Neural crest cell (in vitro differentiated cells): Measurements from ENCODE around the gene PTPN6. TPM values are rescaled to one million over a fixed set of nuclear protein-coding genes. Genes with fewer than 3 reads are reported as not detected.

Experiments used
- DNase-seq: peaks from one replicate; pipeline ENCODE4 v3.0.0; 2021; ENCODE audit warnings: low read depth, mixed read lengths, low spot score
- H3K27ac Mint-ChIP-seq: one replicate; pipeline ENCODE4 v1.8.0; 2021; ENCODE audit warnings: mild to moderate bottlenecking, mixed read lengths; ENCODE audit not compliant: unreplicated experiment
- H3K27me3 Mint-ChIP-seq: 2 replicates; pipeline ENCODE4 v1.8.0; 2021; ENCODE audit warnings: low read depth, mild to moderate bottlenecking, mixed read lengths
- H3K36me3 Mint-ChIP-seq: 2 replicates; pipeline ENCODE4 v1.8.0; 2021; ENCODE audit warnings: low read depth, mild to moderate bottlenecking, mixed read lengths
- H3K4me1 Mint-ChIP-seq: 2 replicates; pipeline ENCODE4 v1.8.0; 2021; ENCODE audit warnings: mixed read lengths
- H3K4me3 Mint-ChIP-seq: one replicate; pipeline ENCODE4 v1.8.0; 2021; ENCODE audit warnings: mild to moderate bottlenecking, mixed read lengths
- H3K9me3 Mint-ChIP-seq: 2 replicates; pipeline ENCODE4 v1.8.0; 2021; ENCODE audit warnings: mixed read lengths
- total RNA-seq: library from RNA; stranded (reverse); gene quantifications from 2 replicates; pipeline ENCODE4 v1.2.1, GENCODE V29; 2021
- TF ChIP-seq, protein P1 (sequence below): fragments of 200-600 bp; sonication (generic); conservative IDR thresholded peaks from 2 replicates; pipeline ENCODE4 v1.5.0; 2021; ENCODE audit warnings: antibody characterized with exemption, mild to moderate bottlenecking

PTPN6 gene
- total RNA-seq, 1 donor from 2014 or later, result 1.1 TPM

DNA sequence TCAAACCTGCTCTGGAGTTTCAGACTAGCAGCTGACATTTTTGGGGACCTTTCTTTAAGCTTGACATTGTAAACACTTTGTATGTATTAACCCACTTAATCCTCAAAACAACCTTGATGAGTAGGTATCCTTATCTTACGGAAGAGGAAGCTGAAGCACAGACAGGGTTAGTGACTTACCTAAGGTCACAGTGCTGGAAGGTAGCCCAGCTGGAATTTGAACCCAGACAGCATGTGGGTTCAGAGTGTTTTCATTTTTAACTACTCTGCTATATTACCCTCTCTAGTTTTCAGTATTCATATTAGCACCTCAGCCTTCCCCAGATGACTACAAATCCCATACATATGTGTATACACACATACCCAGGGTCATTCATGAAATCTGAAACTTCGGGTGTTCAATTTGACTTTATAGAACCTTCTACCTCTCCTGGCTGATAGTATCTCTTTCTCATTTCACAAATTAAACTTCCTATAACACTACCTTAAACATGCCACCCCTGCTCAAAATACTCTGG lies 53.2 kb downstream of the PTPN6 start:
- Mint-ChIP-seq H3K4me3 (no peak overlapping the region), H3K27ac (no peak overlapping the region), H3K36me3 (no peaks in the 10 kb centered on the region), H3K4me1 (no peaks in the 10 kb centered on the region), H3K27me3 (no peaks in the 10 kb centered on the region), H3K9me3 (no peaks in the 10 kb centered on the region)
- no peak for DNase-seq
- TF ChIP-seq, protein P1, sequence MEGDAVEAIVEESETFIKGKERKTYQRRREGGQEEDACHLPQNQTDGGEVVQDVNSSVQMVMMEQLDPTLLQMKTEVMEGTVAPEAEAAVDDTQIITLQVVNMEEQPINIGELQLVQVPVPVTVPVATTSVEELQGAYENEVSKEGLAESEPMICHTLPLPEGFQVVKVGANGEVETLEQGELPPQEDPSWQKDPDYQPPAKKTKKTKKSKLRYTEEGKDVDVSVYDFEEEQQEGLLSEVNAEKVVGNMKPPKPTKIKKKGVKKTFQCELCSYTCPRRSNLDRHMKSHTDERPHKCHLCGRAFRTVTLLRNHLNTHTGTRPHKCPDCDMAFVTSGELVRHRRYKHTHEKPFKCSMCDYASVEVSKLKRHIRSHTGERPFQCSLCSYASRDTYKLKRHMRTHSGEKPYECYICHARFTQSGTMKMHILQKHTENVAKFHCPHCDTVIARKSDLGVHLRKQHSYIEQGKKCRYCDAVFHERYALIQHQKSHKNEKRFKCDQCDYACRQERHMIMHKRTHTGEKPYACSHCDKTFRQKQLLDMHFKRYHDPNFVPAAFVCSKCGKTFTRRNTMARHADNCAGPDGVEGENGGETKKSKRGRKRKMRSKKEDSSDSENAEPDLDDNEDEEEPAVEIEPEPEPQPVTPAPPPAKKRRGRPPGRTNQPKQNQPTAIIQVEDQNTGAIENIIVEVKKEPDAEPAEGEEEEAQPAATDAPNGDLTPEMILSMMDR, result no peak

DNA sequence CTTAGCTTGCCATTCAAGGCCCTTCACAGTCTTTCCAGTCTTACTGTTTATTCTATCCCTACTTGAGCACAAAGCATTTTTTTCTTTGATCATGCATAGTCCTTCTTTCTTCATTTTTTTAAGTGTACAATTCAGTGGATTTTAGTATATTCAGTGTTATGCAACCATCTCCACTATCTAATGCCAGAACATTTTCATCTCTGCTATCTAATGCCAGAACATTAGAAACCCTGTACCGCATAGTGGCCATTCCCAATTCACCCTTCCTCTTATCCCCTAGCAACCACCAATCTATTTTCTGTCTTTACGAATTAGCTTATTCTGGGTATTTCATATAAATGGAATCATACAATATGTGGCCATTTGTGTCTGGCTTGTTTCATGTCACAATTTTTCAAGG lies 53.7 kb downstream of the PTPN6 start:
- H3K36me3 Mint-ChIP-seq, result no peaks in the 10 kb centered on the region
- H3K9me3 Mint-ChIP-seq, result no peaks in the 10 kb centered on the region
- no peak overlapping the region for H3K27ac Mint-ChIP-seq
- H3K27me3 Mint-ChIP-seq, result no peaks in the 10 kb centered on the region
- TF ChIP-seq, protein P1, result no peak
- no peak for DNase-seq
- H3K4me1 Mint-ChIP-seq, result no peaks in the 10 kb centered on the region
- H3K4me3 Mint-ChIP-seq, result no peak overlapping the region

DNA sequence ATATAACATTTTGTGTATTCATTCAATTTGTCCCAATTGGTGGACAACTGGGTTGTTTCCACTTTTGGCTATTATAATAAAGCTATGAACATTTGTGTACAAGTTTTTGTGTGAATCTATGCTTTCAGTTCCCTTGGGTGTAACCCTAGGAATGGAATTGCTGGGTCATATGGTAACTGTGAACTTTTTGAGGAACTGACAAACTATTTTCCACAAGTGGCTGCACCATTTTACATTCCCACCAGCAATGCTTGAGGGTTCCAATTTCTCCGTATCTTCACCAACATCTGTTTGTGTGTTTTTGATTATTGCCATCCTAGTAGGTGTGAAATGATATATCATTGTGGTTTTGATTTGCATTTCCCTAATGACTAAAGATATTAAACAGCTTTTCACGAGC lies 54.2 kb downstream of the PTPN6 start:
- Mint-ChIP-seq H3K4me3 (no peak overlapping the region), H3K27me3 (no peaks in the 10 kb centered on the region), H3K36me3 (no peaks in the 10 kb centered on the region), H3K27ac (no peak overlapping the region), H3K9me3 (no peaks in the 10 kb centered on the region), H3K4me1 (no peaks in the 10 kb centered on the region)
- DNase-seq, result no peak
- TF ChIP-seq, protein P1, result no peak

DNA sequence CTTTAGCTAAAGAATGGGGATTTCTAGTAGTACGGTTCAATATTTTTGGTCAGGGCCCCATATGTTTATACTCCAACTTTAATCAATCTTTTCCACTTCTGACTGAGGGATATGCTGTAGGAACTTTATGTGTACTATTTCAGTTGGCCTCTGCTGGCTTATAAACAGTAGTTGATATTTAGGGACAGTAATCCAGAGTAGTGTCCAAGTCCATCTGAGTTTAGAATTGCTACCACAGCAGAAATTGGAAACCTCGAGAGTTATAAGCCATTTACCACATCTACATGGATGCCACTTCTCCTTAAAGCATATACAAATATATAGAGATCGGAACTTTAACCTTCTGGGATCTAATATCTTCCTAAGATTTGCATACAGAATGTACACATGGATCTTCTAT lies 55.5 kb downstream of the PTPN6 start:
- H3K9me3 Mint-ChIP-seq, result no peaks in the 10 kb centered on the region
- H3K4me3 Mint-ChIP-seq, result no peak overlapping the region
- no peak for DNase-seq
- H3K36me3 Mint-ChIP-seq, result no peaks in the 10 kb centered on the region
- H3K27me3 Mint-ChIP-seq, result no peaks in the 10 kb centered on the region
- H3K27ac Mint-ChIP-seq, result no peak overlapping the region
- no peaks in the 10 kb centered on the region for H3K4me1 Mint-ChIP-seq
- TF ChIP-seq, protein P1, result no peak

DNA sequence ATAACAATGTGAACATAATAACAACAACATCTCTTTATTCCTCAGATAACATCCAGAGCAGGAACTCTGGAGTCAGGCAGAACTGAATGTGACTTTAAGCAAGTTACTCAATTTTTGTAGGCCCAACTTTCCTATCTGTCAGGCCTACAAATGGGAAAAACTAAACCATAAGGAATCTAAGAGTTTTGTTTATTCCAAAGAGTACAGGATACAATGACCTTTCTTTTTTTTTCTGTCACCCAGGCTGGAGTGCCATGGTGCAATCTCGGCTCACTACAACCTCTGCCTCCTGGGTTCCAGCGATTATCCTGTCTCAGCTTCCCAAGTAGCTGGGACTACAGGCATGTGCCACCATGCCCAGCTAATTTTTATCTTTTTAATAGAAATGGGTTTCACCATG lies 57.7 kb downstream of the PTPN6 start:
- TF ChIP-seq, protein P1, result no peak
- H3K9me3 Mint-ChIP-seq, result no peaks in the 10 kb centered on the region
- no peak overlapping the region for H3K4me3 Mint-ChIP-seq
- no peaks in the 10 kb centered on the region for H3K4me1 Mint-ChIP-seq
- H3K27ac Mint-ChIP-seq, result no peak overlapping the region
- H3K27me3 Mint-ChIP-seq, result no peaks in the 10 kb centered on the region
- DNase-seq, result no peak
- H3K36me3 Mint-ChIP-seq, result no peaks in the 10 kb centered on the region

DNA sequence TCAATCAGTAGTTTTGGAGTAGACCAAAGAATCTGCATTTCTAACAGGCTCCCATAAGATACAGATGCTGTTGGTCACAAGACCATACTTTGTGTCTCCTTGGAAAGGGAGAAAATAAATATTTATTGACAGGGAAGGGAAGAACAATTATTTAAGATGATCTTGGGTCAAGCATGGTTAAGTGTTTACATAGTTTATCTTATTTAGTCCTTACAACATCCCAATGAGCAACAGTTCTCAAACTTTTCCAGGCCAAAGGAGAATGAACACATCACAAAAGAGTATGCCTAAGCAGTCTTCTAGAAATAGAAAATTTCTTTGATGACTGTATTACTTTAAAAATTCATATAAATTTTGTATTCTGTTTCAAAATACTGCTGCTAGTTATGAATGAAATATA lies 58.4 kb downstream of the PTPN6 start:
- H3K9me3 Mint-ChIP-seq, result no peaks in the 10 kb centered on the region
- no peaks in the 10 kb centered on the region for H3K27me3 Mint-ChIP-seq
- no peak overlapping the region for H3K4me3 Mint-ChIP-seq
- no peaks in the 10 kb centered on the region for H3K36me3 Mint-ChIP-seq
- TF ChIP-seq, protein P1, result no peak
- H3K27ac Mint-ChIP-seq, result no peak overlapping the region
- H3K4me1 Mint-ChIP-seq, result no peaks in the 10 kb centered on the region
- DNase-seq, result no peak
